Measurements from ENCODE around the gene DDN.

DNA sequence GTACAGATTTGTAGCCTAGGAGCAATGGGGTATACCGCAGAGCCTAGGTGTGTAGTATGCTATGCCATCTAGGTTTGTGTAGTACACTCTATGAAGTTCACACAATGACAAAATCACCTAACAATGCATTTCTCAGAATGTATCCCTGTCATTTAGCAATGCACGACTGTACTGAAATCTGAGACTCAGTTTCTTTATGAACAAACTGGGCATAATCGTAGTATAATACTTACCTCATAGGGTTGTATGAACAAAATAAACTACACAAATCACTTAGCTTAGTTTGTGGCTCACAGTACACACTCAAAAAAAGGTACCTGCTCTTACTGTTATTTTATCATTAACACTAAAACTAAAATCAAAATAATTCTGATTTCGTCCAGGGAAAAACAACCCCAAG is 26.3 kb upstream of the DDN start:
- TF ChIP-seq, protein P1, sequence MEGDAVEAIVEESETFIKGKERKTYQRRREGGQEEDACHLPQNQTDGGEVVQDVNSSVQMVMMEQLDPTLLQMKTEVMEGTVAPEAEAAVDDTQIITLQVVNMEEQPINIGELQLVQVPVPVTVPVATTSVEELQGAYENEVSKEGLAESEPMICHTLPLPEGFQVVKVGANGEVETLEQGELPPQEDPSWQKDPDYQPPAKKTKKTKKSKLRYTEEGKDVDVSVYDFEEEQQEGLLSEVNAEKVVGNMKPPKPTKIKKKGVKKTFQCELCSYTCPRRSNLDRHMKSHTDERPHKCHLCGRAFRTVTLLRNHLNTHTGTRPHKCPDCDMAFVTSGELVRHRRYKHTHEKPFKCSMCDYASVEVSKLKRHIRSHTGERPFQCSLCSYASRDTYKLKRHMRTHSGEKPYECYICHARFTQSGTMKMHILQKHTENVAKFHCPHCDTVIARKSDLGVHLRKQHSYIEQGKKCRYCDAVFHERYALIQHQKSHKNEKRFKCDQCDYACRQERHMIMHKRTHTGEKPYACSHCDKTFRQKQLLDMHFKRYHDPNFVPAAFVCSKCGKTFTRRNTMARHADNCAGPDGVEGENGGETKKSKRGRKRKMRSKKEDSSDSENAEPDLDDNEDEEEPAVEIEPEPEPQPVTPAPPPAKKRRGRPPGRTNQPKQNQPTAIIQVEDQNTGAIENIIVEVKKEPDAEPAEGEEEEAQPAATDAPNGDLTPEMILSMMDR (IDR thresholded peaks at IDR 0.05): no peak
- no peak for TF ChIP-seq POLR2A (IDR thresholded peaks at IDR 0.05)

All from esophagus squamous epithelium (tissue), 4 donors.